Astrocyte of the cerebellum (primary cell): ENCODE results near the gene ARHGEF7.

Experiments
- DNase-seq: peaks from one replicate; pipeline ENCODE4 v3.0.0-alpha.2; 2011; ENCODE audit warnings: low read depth
- H3K4me3 ChIP-seq: 2 replicates; pipeline ENCODE4 v1.5.1; 2011; ENCODE audit warnings: mild to moderate bottlenecking, low read depth, low read length, moderate library complexity
- in situ Hi-C: cut with HindIII; loops from 2 replicates; pipeline ENCODE4 v1.10.0; 2017; ENCODE audit warnings: low sequenced_read_pairs
- TF ChIP-seq, protein P1 (sequence below): IDR thresholded peaks from 2 replicates; pipeline ENCODE4 v1.5.1; 2012; ENCODE audit warnings: low read length, low read depth, moderate library complexity, mild to moderate bottlenecking; ENCODE audit errors: missing control alignments

ARHGEF7 gene

DNA sequence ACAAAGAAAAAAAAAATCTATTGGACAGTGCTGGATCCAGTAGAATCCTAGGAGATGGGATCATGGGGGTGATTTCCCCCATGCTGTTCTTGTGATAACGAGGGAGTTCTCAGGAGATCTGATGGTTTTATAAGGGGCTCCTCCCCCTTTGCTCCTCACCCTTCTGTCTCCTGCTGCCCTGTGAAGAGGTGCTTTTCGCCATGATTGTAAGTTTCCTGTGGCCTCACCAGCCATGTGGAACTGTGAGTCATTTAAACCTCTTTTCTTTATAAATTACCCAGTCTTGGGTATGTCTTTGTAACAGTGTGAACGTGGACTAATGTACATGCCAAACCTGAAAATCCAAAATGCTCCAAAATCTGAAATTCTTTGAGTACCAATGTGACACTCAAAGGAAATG, 45.5 kb downstream of the ARHGEF7 start:
- no peak overlapping the region for H3K4me3 ChIP-seq
- no peak for DNase-seq
- in situ Hi-C loops, result no loop called here
- TF ChIP-seq, protein P1, sequence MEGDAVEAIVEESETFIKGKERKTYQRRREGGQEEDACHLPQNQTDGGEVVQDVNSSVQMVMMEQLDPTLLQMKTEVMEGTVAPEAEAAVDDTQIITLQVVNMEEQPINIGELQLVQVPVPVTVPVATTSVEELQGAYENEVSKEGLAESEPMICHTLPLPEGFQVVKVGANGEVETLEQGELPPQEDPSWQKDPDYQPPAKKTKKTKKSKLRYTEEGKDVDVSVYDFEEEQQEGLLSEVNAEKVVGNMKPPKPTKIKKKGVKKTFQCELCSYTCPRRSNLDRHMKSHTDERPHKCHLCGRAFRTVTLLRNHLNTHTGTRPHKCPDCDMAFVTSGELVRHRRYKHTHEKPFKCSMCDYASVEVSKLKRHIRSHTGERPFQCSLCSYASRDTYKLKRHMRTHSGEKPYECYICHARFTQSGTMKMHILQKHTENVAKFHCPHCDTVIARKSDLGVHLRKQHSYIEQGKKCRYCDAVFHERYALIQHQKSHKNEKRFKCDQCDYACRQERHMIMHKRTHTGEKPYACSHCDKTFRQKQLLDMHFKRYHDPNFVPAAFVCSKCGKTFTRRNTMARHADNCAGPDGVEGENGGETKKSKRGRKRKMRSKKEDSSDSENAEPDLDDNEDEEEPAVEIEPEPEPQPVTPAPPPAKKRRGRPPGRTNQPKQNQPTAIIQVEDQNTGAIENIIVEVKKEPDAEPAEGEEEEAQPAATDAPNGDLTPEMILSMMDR, result no peak

DNA sequence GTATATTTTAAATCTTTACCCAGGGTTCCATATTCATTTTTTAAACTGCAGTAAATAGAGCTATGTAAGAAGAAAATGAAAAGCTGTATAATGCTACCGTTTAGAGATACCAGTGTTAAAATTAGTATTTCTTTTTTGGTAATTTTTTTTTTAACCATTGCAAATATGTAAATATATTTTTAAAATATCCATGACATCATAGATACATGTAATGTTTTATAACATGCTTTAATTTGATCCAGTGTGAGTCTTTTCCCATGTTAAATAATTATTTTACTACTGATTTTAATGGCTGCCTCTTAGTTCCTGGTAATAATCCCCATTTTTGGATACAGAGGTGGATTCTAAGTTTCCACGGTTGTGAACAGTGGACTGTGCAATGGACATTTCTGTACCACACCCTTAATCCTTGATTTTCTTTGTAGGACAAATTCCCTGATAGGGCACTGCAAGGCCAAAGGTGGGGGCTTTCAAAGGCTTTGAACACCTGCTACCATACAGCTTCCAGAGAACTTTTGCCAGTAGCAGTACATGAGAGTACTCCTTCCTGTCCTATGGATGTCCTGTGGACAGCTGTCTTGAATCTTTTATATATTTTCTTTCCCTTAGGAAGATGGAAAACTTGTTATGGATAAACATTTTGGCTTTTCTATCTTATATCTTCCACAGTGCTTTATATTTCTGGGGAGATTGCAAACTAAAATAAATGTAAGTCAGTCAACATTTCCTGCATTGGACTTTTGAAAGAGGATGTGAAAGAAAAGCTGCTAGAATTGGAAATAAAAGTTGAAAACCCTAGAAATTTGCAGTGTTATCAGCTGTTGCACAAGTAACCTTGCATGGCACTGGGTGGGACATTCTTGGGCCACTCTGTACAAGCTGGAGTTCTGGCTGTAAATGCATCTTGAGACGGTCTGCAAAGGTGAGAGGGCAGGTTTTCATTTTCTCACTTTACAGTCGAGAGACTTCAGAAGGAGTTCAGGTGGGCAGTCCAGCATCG, 46.8 kb downstream of the ARHGEF7 start:
- no peak overlapping the region for H3K4me3 ChIP-seq
- TF ChIP-seq, protein P1, result no peak
- in situ Hi-C loops, result no loop called here
- DNase-seq, result no peak

DNA sequence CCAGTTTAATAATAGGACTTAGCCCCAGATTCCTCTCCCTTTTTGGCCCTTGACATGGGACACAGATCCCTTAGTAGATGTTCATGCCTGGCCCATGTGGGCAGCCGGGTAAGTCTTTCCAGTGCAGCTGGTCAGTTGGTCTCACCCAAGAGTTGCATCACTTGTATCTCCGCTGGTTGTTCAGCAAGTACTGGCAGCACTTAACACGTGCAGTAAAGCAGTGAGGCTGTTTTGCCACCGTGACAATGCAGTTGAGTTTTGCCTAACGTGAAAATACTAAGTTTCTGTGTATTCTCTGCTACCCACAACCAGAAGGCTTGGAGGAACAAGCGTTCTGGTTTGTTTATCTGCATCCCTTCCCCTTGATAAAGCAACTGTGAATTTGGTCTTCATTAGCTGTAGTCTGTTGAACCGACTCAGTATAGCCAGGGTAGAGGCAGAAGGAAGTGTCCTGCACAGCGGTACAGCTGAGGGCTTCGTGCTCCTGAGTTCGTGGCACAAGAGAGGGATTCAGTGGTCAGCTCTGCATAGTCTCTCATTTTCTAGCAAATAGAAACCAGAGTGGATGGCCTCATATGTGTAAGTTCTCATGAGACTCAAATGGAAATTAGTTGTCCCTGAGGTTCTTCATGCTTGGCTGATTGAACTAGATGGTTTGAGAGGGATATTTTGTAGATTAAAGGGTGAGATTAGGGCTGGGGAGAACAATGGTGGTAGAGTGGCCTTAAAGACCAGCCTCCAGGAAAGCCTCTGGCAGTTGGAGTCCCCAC, 50.3 kb downstream of the ARHGEF7 start:
- no peak overlapping the region for H3K4me3 ChIP-seq
- DNase-seq, result no peak
- TF ChIP-seq, protein P1, result no peak
- in situ Hi-C loops, result no loop called here

DNA sequence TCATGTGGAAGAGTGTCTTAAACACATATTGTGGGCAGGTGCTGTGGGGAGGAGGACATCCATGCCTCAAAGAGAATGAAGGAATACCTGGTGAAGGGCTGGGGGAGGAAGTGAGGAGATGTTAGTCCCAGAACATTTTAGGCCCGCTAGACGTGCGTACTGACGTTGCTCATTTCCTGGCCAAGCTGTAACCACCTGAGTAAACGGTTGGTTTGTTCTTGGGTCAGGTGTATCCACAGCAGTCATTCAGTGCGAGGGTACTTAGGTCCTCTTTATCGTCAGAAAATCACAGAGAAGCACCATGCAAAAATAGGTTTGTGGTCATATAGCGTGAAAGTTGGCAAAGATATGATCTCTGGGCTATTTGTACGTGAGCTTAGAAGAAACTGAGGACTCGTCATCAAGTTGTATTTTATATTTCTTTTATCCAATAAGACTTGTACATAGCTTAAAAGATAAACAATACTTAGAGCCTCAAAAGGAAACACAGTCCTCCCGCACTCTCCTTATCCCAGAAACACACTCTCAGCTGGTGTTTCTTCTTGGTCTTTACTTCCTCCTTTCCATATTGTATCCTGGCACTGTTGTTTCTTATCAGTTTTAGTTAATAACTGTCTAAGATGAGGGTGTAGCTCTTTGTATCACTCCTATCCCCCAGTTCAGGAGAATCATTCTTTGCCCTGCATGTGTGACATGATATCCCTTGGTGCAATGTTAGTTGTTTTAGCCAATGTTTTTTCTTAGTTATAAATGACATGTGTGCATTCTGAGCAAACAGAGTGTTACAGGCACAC, 52.0 kb downstream of the ARHGEF7 start:
- TF ChIP-seq, protein P1, result no peak
- in situ Hi-C loops, result no loop called here
- DNase-seq, result no peak
- no peak overlapping the region for H3K4me3 ChIP-seq

DNA sequence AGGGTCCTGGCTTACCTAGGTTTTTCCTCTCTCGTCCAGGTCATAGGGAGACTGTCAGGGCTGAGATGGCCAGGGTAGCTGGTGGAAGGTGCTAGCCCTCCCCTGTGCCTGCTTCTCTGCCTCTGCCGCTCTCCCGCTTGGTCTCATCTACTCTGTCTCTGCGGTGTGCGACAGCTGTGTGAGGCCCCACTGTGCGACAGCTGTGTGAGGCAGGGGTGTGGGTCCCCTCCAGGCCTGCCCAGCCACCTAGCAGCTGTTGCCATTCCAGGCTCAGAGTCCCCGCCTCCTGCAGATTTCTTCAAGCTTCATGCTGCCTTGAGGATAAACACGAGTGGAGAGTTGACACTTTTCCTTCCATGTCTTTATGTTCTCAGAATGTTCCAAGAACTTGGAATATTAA, 53.0 kb downstream of the ARHGEF7 start:
- TF ChIP-seq, protein P1, result no peak
- DNase-seq, result no peak
- no peak overlapping the region for H3K4me3 ChIP-seq
- in situ Hi-C loops, result no loop called here

DNA sequence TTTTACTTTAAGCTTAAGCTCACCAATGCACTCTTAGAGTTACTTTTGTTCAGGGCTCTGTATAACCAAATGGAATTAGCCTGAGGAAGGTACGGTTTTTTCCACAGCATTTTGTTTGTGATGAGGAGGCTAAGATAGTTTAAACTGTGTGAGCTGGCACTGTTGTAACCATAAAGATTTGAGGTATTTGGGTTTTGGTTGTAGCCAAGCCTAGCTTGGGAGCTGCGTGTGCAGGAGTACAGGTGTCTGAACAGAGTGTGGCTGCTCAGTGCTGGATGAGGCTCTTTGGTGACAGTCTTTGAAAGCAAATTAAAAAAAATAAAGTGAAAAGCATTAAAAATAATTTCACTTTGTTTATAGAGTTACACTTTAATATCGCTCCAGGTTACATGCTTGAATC, 56.0 kb downstream of the ARHGEF7 start:
- DNase-seq, result no peak
- H3K4me3 ChIP-seq, result no peak overlapping the region
- TF ChIP-seq, protein P1, result no peak
- in situ Hi-C loops, result no loop called here
